Body of pancreas (tissue), 4 donors: ENCODE data around the gene PRR14L.

Source experiments
- POLR2A ChIP-seq, 3 donors: fragments of 450-650 bp; IDR thresholded peaks; one replicate each; pipeline ENCODE4 v1.6.1; 2016; ENCODE audit warnings: antibody characterized with exemption in 3 of 3, mild to moderate bottlenecking in 2 of 3
- TF ChIP-seq, protein P1 (sequence below), 7 experiments: fragments of 450-650 bp in 4 of 7; fragments of 200-600 bp in 3 of 7; sonication (generic) in 3 of 7; IDR thresholded peaks; one replicate each; pipeline ENCODE4 v1.5.1; 2016 to 2019; ENCODE audit warnings: antibody characterized with exemption in 7 of 7

DNA sequence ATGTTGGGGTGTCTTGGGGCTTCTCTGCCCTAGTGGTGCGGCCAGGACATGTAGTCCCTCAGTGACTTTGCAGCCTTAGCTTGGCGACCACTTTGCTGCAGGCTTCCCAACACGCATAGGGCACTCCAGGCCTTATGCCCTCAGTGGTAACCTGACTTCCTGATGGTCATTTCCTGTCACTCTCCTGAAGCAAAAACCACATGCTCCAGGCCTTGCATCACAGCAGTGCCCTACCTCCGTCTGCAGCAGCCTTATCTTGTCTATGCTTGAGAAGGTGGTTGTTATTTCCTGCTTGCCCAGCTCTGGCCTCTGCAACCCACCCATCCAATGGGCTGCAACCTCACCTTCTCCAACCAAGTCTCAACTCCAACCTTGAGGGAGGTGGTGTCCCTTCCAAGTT, 54.5 kb downstream of the PRR14L start:
- TF ChIP-seq, protein P1, sequence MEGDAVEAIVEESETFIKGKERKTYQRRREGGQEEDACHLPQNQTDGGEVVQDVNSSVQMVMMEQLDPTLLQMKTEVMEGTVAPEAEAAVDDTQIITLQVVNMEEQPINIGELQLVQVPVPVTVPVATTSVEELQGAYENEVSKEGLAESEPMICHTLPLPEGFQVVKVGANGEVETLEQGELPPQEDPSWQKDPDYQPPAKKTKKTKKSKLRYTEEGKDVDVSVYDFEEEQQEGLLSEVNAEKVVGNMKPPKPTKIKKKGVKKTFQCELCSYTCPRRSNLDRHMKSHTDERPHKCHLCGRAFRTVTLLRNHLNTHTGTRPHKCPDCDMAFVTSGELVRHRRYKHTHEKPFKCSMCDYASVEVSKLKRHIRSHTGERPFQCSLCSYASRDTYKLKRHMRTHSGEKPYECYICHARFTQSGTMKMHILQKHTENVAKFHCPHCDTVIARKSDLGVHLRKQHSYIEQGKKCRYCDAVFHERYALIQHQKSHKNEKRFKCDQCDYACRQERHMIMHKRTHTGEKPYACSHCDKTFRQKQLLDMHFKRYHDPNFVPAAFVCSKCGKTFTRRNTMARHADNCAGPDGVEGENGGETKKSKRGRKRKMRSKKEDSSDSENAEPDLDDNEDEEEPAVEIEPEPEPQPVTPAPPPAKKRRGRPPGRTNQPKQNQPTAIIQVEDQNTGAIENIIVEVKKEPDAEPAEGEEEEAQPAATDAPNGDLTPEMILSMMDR (IDR thresholded peaks at IDR 0.05): no peak
- no peak for TF ChIP-seq POLR2A (IDR thresholded peaks at IDR 0.05)
